ENCODE results near the gene CR1.

GRCh38 chr1:207654320-207654719 lies 158.4 kb downstream of the CR1 start:
- TF ChIP-seq CTCF (IDR thresholded peaks at IDR 0.05) (no peak), POLR2A (IDR thresholded peaks at IDR 0.05) (no peak)
